Panc1 (cell line): ENCODE data around the gene MICAL1. TPM values are rescaled to one million over a fixed set of nuclear protein-coding genes. Genes with fewer than 3 reads are reported as not detected.

Experiments used
- ATAC-seq: fragments of 200-7000 bp; cut with Tn5 transposase; 2 replicates; pipeline ENCODE4 v1.9.1; 2020; ENCODE audit warnings: mild to moderate bottlenecking, moderate library complexity
- BruUV-seq: library from RNA; stranded (reverse); fragments of 400-500 nt; replicated peaks from 2 replicates; lab custom pipeline; 2021; lab: Mats Ljungman, UMichigan
- CTCF ChIA-PET: fragments of 300-600 bp; sonication (Branson Sonifier 250); formaldehyde crosslinking; loops from one replicate; lab custom pipeline; 2022; ENCODE audit warnings: antibody characterized with exemption; lab: Charles Lee
- POLR2A ChIA-PET: fragments of 300-600 bp; sonication (Branson Sonifier 250); formaldehyde crosslinking; loops from one replicate; lab custom pipeline; 2022; ENCODE audit warnings: antibody characterized with exemption; lab: Charles Lee
- DNase-seq: peaks from one replicate; pipeline ENCODE4 v3.0.0-alpha.2; 2010; ENCODE audit warnings: low read depth, low spot score
- H3K27ac ChIP-seq: 2 replicates; pipeline ENCODE4 v1.5.1; 2011; ENCODE audit warnings: mild to moderate bottlenecking, low read length, inconsistent platforms
- H3K27me3 ChIP-seq: fragments of 200-500 bp; sonication (Bioruptor generic); 2 replicates; pipeline ENCODE4 v1.6.0; 2014; ENCODE audit warnings: low read length, inconsistent platforms; ENCODE audit not compliant: control insufficient read depth, insufficient read depth
- H3K36me3 ChIP-seq: fragments of 200-500 bp; sonication (Bioruptor generic); 2 replicates; pipeline ENCODE4 v1.5.1; 2014; ENCODE audit warnings: inconsistent platforms, mild to moderate bottlenecking, low read length, moderate library complexity; ENCODE audit not compliant: control insufficient read depth, insufficient read depth
- H3K4me1 ChIP-seq: 2 replicates; pipeline ENCODE4 v1.5.1; 2011; ENCODE audit warnings: inconsistent platforms, mild to moderate bottlenecking, low read length, moderate library complexity; ENCODE audit not compliant: control insufficient read depth, insufficient read depth
- H3K4me3 ChIP-seq, 2 experiments: 2 replicates each; pipeline ENCODE4 v1.5.1; 2011 to 2012; ENCODE audit warnings: low read depth in 2 of 2, low read length in 2 of 2, mild to moderate bottlenecking in 2 of 2, inconsistent platforms in 1 of 2, moderate library complexity in 1 of 2
- H3K9me3 ChIP-seq: fragments of 200-500 bp; sonication (Bioruptor generic); 2 replicates; pipeline ENCODE4 v1.5.1; 2014; ENCODE audit warnings: low read depth, mild to moderate bottlenecking, inconsistent platforms, low read length, moderate library complexity; ENCODE audit not compliant: control insufficient read depth, insufficient read depth
- CTCF ChIP-seq: fragments of 450-650 bp; IDR thresholded peaks from 2 replicates; pipeline ENCODE4 v1.5.1; 2017; ENCODE audit warnings: mild to moderate bottlenecking
- POLR2AphosphoS5 ChIP-seq: IDR thresholded peaks from 2 replicates; pipeline ENCODE4 v1.6.1; 2012; ENCODE audit warnings: mild to moderate bottlenecking, low read depth, low read length, moderate library complexity
- SIN3A ChIP-seq: IDR thresholded peaks from 2 replicates; pipeline ENCODE4 v1.6.1; 2012; ENCODE audit warnings: low read depth, mild to moderate bottlenecking, low read length, moderate library complexity, borderline replicate concordance; ENCODE audit not compliant: insufficient read depth
- TCF7L2 ChIP-seq: IDR thresholded peaks from 2 replicates; pipeline ENCODE4 v1.6.1; 2011; ENCODE audit warnings: mild to moderate bottlenecking, low read depth, low read length, inconsistent platforms
- in situ Hi-C: cut with HindIII; loops from 2 replicates; pipeline ENCODE4 v1.10.0; 2016; ENCODE audit warnings: low sequenced_read_pairs, low pct_unique_long_range_greater_than_20kb
- intact Hi-C: fragments of 100-400 bp; cut with micrococcal nuclease; formaldehyde crosslinking; loops from one replicate; pipeline ENCODE4 v1.10.0; 2022; ENCODE audit not compliant: unreplicated experiment
- total RNA-seq: library from RNA; stranded (reverse); gene quantifications from one replicate; pipeline ENCODE4 v1.2.1, GENCODE V29; 2021; ENCODE audit not compliant: unreplicated experiment
- TF ChIP-seq, protein P1 (sequence below), 2 experiments: IDR thresholded peaks; 2 replicates each; pipeline ENCODE4 v1.6.1; 2011 to 2012; ENCODE audit warnings: low read depth in 2 of 2, control low read depth in 1 of 2, low read length in 1 of 2, mild to moderate bottlenecking in 1 of 2, moderate library complexity in 1 of 2; ENCODE audit not compliant: insufficient read depth in 1 of 2

The MICAL1 gene
- total RNA-seq, 1 experiment from 2014 or later, result 64.5 TPM

DNA sequence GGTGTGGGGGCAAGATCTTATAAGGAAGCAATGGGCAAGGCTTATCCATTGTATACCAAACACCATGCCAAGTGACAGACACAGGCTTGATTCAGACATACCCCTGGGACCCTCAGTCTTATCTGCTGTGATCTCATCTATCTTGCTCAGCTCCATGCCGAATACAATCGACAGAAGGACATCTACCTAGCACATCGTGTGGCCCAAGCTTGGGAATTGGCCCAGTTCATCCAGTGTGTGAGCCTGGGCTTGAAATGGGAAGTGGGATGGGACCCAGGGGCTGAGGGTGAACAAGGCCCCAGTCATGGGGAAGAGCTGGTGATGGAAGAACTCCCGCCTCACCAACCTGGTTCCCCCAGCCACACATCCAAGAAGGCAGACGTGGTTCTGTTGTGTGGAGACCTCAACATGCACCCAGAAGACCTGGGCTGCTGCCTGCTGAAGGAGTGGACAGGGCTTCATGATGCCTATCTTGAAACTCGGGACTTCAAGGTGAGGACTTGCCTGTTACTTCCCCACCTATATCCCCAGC lies 13.1 kb downstream of the MICAL1 start:
- no peak overlapping the region for H3K27ac ChIP-seq
- POLR2A ChIA-PET, result interaction anchor here (1.5 to 2.2 kb wide), 2 partner anchors 14 to 58 kb away, joined by 3 to 6 read pairs; partner anchors contain the start of gene MICAL1
- ATAC-seq, result no peak

GRCh38 chr6:109441069-109441816 lies 14.3 kb downstream of the MICAL1 start:
- H3K4me1 ChIP-seq, result peaks cover 14% of the 10 kb centered on the region
- no TSS peak for BruUV-seq
- ChIA-PET POLR2A (interaction anchor here (0.5 to 1.6 kb wide), 6 partner anchors 23 to 1183 kb away, joined by 3 read pairs; partner anchors contain the start of genes SESN1 and ZBTB24), CTCF (interaction anchor here (1.0 to 1.5 kb wide), 2 partner anchors 58 to 253 kb away, joined by 4 read pairs; no protein-coding TSS in a partner anchor)
- H3K36me3 ChIP-seq, result peaks cover 2% of the 10 kb centered on the region; the same call in 1 of the 2 replicates
- H3K27me3 ChIP-seq, result no peaks in the 10 kb centered on the region
- no peaks in the 10 kb centered on the region for H3K9me3 ChIP-seq
- no peak for TF ChIP-seq POLR2AphosphoS5
- TF ChIP-seq, protein P1, sequence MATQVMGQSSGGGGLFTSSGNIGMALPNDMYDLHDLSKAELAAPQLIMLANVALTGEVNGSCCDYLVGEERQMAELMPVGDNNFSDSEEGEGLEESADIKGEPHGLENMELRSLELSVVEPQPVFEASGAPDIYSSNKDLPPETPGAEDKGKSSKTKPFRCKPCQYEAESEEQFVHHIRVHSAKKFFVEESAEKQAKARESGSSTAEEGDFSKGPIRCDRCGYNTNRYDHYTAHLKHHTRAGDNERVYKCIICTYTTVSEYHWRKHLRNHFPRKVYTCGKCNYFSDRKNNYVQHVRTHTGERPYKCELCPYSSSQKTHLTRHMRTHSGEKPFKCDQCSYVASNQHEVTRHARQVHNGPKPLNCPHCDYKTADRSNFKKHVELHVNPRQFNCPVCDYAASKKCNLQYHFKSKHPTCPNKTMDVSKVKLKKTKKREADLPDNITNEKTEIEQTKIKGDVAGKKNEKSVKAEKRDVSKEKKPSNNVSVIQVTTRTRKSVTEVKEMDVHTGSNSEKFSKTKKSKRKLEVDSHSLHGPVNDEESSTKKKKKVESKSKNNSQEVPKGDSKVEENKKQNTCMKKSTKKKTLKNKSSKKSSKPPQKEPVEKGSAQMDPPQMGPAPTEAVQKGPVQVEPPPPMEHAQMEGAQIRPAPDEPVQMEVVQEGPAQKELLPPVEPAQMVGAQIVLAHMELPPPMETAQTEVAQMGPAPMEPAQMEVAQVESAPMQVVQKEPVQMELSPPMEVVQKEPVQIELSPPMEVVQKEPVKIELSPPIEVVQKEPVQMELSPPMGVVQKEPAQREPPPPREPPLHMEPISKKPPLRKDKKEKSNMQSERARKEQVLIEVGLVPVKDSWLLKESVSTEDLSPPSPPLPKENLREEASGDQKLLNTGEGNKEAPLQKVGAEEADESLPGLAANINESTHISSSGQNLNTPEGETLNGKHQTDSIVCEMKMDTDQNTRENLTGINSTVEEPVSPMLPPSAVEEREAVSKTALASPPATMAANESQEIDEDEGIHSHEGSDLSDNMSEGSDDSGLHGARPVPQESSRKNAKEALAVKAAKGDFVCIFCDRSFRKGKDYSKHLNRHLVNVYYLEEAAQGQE (IDR thresholded peaks at IDR 0.05; ENCODE audit: insufficient read depth in 1 of 2, low read depth in 2 of 2, low read length in 1 of 2), result no peak
- no peak; the same call in 1 of the 2 replicates for TF ChIP-seq TCF7L2
- no peak for TF ChIP-seq SIN3A
- TF ChIP-seq CTCF, result no peak
- peak; percentile 62 for ATAC-seq
- H3K4me3 ChIP-seq, result peak overlapping the region; percentile 74 to 77
- H3K27ac ChIP-seq, result peak overlapping the region; percentile 83
- intact Hi-C loops (loop anchor here (5.0 kb wide), 1 partner anchor 59 kb away; the partner anchor contains the start of gene CD164), in situ Hi-C loops (no loop called here)
- no peak for DNase-seq

More for the DNA sequence above, 13.1 kb downstream of the MICAL1 start:
- Histone ChIP-seq H3K4me1 (peaks cover 14% of the 10 kb centered on the region), H3K36me3 (peaks cover 2% of the 10 kb centered on the region; the same call in 1 of the 2 replicates), H3K27me3 (no peaks in the 10 kb centered on the region), H3K9me3 (no peaks in the 10 kb centered on the region), H3K4me3 (no peak overlapping the region)
- TF ChIP-seq SIN3A, result no peak
- TF ChIP-seq, protein P1 (IDR thresholded peaks at IDR 0.05; ENCODE audit: insufficient read depth in 1 of 2, low read depth in 2 of 2, low read length in 1 of 2), result no peak
- no peak for TF ChIP-seq CTCF
- TF ChIP-seq TCF7L2, result no peak
- TF ChIP-seq POLR2AphosphoS5, result peak; percentile 14; the same call in 1 of the 2 replicates
- intact Hi-C loops, result loop anchor here (5.0 kb wide), 1 partner anchor 60 kb away; the partner anchor contains the start of gene CD164
- CTCF ChIA-PET, result interaction anchor here (0.6 to 1.5 kb wide), 2 partner anchors 59 to 261 kb away, joined by 4 read pairs; no protein-coding TSS in a partner anchor
- in situ Hi-C loops, result no loop called here
- TSS peak; percentile 53 for BruUV-seq
- no peak for DNase-seq
